Stimulated activated CD4-positive, alpha-beta T cell treated with anti-CD3 and anti-CD28 coated beads, Interleukin-1b, Interleukin-23, amount 100 ng/mL, for 4 hours (primary cell): ENCODE measurements around the gene LBH.

Source experiments
- DNase-seq, 2 donors: peaks; one replicate each; pipeline ENCODE4 v3.0.0-alpha.2; 2020; ENCODE audit warnings: low read depth in 2 of 2

Gene LBH

GRCh38 chr2:30231212-30231995, at the start of gene LBH:
LBH (plus strand) TSS chr2:30231534; CDS start chr2:30231739, 205 bp downstream.
- DNase-seq: peak; percentile 87 to 95

DNA sequence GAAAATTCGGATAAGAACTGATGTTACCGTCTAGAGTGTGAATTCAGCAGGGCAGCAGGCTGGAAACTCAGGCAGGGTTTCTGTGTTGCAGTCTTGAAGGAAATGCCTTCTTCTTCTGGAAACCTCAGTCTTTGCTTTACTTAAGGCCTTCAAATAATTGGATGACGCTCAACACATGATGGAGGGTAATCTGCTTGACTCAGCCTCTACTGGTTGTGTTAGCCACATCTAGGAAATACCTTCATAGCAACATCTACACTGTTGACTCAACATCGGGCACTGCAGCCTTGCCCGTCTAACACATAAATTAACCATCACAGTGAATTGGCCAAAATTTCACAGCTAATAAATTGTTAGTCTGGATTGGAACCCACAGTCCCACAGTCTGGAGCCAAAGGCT, 47.3 kb upstream of the LBH start:
- DNase-seq: no peak

DNA sequence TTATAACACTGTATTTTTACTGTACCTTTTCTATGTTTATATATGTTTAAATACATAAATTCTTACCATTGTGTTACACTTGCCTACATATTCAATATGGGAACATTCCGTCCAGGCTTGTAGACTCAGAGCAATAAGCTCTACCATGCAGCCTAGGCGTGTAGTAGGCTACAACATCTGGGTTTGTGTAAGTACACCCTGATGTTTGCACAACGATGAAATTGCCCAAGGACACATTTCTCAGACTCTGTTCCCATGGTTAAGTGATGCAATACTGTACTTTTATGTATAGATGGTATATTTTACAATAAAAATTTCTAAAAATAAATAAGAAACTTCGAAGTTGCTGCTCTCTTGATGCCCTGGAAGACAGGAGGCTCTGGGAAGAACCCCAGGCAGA, 46.2 kb upstream of the LBH start:
- no peak for DNase-seq

DNA sequence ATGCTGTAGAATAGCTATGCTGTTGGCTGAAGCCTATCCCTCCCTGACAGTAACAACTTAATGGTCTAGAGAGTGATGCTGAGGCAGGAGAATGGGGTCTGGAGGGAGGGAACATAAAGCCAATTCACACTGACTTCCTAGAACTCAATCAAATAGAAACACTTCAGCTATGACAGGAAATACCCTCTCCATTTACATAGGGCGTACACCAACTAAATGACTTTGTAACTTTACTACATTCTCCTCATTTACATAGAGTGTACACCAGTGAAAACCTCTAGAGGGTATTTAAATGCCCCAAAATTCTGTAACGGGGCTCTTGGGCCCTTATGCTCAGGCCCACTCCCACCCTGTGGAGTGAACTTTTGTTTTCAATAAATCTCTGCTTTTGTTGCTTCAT, 43.0 kb upstream of the LBH start:
- no peak for DNase-seq

DNA sequence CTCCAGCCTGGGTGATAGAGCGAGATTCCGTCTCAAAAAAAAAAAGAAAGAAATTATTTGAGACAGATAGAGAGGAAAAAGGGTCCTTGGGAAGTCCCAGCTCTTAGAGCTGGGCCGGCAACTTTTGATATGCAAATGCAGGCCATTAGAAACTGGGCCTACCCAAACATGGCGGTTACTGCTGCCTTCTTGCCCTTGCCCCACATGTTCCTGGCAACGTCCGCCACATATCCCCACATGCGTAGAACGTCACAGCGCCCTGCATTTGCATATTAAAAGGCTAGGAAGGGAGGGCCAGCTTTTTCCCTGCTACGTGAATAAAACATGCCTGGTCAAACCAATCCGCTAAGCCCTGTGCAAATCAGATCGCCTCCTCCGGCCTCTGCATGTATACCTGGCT, 40.7 kb upstream of the LBH start:
- DNase-seq: no peak

GRCh38 chr2:30191107-30191506, 40.2 kb upstream of the LBH start:
- DNase-seq: no peak

GRCh38 chr2:30191819-30192271, 39.5 kb upstream of the LBH start:
- DNase-seq: no peak

- no peak for DNase-seq
These were observed 39.0 kb upstream of the LBH start for GRCh38 chr2:30192314-30192713.

- no peak for DNase-seq
These were observed 38.1 kb upstream of the LBH start for GRCh38 chr2:30193104-30193681.

DNA sequence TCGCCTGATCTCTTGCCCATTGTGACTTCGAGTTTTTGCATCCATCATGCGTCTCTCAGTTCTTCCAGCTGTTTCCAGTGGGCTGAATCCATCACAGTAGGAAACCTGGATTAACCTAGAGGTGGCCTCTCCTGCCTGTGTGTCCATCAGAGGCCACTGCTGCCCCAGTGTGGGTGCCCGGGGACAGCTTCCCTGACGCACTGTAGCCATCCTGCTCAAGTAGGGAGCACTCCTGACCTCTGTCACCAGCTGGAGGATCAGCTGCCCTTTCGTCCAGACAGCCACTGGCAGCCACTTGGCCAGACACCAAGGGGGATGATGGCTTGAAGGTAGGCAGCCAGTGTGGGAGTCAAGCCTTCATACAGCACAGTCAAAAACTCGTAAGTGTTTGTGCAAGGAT, 36.9 kb upstream of the LBH start:
- DNase-seq: no peak

DNA sequence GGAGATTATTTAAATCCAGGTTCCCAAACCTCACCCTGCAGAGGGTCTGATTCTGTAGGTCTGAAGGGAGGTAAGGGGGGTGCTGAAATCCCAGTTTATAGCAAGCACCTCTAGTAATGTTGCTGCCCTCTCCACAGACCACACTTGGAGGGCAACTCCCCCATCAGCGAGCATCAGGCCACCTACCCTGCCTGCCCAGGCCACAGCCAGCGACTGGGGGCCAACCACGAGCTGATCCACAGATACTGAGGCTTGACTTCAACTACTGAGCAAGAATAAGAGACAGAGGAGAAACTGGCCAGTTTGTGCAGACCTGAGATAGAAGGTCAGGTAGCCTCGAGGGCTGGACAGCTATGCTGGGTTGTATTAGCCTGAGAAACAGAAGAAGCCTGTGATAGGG, 36.3 kb upstream of the LBH start:
- DNase-seq: no peak

- DNase-seq: no peak
These were observed 33.7 kb upstream of the LBH start for GRCh38 chr2:30197570-30198192.

DNA sequence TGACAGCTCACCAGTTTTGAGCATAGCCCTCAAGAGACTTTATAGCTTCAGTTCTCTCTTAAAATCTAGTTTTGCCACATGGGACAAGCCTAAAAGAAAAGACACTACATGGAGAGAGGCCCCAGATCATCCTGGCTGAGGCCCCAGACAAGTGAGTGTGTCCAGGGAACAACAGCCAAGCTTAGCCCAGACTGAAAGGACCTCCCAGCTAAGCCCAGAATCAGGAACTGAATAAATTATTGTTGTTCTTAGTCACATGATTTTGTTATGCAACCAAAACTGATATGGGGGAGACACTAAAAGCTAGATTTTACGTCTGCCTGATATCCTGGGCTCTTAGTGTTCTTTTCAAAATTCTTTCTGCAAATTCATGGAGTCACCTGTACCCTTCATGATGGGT, 29.3 kb upstream of the LBH start:
- DNase-seq: no peak

- no peak for DNase-seq
These were observed 28.2 kb upstream of the LBH start for GRCh38 chr2:30203156-30203555.

DNA sequence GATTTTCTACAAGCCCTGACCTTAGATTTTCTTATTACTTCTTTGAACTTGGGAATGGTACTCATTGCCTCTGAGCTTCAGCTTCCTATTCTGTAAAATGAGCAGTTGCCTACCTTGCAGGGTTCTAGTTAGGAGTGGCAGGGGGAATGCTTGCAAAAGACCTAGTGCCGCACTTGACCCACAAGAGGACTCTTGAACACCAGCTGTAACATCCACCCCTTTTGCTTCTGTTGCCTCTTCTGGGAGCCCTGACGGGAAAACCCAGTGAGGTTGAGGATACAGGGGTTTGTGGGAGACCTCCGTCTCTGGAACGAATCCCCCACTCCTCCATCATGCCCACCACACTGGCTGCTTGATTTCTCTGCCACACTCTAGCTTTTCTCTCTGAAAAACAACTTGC, 27.1 kb upstream of the LBH start:
- no peak for DNase-seq

GRCh38 chr2:30205456-30205855, 25.9 kb upstream of the LBH start:
- DNase-seq: no peak

GRCh38 chr2:30206461-30207430, 24.6 kb upstream of the LBH start:
- no peak for DNase-seq

- DNase-seq: peak in 1 of 2 donors; percentile 34
These were observed 22.9 kb upstream of the LBH start for GRCh38 chr2:30208453-30208852.

GRCh38 chr2:30209227-30209626, 22.1 kb upstream of the LBH start:
- no peak for DNase-seq

- no peak for DNase-seq
These were observed 18.0 kb upstream of the LBH start for GRCh38 chr2:30213326-30213725.

DNA sequence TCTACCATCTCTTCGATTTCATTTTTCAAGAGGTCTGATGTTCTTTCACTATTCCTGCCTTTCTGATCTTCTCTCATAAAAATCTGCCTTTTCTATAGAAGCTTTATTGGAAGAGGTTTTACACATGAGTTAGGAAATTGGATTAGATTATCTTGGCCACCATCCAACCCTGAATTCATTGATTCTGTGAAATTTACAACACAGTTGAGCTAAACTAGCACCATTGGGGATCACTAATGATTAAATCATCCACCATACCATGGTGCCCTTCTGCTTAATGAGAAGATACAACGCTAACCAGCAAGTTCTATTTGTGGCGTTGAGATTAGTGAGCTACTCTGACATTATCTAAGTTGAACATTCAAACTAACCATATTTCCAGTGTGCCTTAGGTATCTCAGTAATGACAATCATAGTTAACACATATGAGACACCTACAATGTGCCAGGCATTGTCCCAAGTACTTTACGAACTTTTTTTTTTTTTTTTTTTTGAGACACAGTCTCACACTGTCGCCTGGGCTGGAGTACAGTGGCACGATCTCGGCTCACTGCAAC, 17.3 kb upstream of the LBH start:
- no peak for DNase-seq

DNA sequence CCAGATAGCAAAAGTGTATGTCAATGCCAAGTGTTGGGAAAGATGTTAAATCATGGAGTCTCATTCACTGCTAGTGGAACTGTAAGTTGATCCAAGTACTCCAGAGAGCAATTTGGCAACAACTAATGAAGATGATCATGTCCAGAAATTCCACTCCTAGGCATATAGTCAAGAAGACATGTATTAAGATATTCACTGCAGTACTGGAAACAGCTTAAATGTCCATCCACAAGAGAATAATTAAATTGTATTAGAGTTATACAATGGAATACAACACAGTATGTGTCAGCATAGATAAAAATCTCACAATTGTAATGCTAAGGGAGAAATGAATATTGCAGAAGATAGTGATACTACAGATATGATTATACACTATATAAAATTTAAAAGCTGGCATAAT, 15.2 kb upstream of the LBH start:
- DNase-seq: no peak
